ENCODE results near the gene FAF1. TPM values are rescaled to one million over a fixed set of nuclear protein-coding genes. Genes with fewer than 3 reads are reported as not detected.
A peak's percentile ranks its signal among the peaks of the same experiment; 100 is the strongest.
"Not testable (repeated sequence)": the region's sequence is repeated elsewhere in the genome, so short reads cannot be mapped to it uniquely, and the experiment has no call there.

FAF1 gene
- total RNA-seq (10 to 100 TPM; 61.3 to 66.9 TPM), polyA plus RNA-seq (ENCODE audit: insufficient read length in 2 of 2) (10 to 100 TPM; 52.9 to 61.9 TPM)
- long read RNA-seq, donor 1, full-length matches to known transcripts: 7 of 7 reads
- long read RNA-seq, donor 1, partial matches to known transcripts: 0 of 7 reads
- long read RNA-seq, donor 1, other reads (novel, unspliced or antisense): 0 of 7 reads
- long read RNA-seq, donor 2, full-length matches to known transcripts: 2 of 2 reads
- long read RNA-seq, donor 2, partial matches to known transcripts: 0 of 2 reads
- long read RNA-seq, donor 2, other reads (novel, unspliced or antisense): 0 of 2 reads
- long read RNA-seq, donor 3, full-length matches to known transcripts: 3 of 3 reads
- long read RNA-seq, donor 3, partial matches to known transcripts: 0 of 3 reads
- long read RNA-seq, donor 3, other reads (novel, unspliced or antisense): 0 of 3 reads
- long read RNA-seq, donor 4, full-length matches to known transcripts: 5 of 5 reads
- long read RNA-seq, donor 4, partial matches to known transcripts: 0 of 5 reads
- long read RNA-seq, donor 4, other reads (novel, unspliced or antisense): 0 of 5 reads

DNA sequence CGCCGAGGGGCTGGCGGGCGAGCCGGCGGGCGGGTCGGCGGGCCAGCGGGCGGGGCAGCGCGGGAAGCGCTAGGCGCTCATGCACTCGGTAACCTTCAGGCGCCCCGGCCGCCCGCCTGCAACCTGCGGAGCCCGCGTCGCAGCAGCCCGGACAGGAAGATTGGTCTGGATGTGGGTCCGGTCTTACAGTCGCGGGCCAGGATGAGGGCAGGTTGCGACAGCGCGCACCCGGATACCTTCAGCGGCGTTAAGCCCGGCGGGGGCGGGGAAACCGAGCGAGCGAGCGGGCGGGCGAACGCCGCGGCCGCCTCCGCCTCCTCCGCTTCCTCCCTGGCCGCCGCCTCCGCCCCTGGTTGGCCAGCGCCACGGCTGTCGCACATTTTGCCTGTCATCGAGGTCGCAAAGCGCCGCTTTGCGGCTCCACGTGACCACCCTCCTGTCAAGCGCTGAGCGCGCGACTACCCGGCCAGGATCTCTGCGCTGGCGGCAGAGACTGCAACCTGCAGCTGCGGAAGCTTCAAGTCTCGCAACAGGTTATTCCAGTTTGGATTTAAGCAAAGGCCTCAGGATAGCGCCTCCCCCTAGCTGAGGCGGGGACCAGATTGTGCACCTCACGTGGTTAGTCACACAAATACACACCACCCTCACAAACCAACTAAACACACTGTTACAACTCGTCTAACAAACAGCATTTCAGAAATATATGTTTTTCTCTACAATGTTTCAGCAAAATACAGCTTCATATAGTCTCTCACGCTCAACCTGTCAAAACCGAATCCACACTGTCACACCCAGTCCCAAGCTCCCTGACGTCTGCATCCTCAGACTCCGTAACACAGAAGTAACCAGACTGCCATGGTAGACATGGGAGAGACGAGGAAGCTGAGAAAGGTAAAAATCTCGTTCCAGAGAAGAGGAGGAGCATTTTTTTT lies at the start of gene FAF1:
FAF1 (minus strand) TSS at position 355 of the 932 bp plus-strand sequence. CDS start 456 bp downstream, outside the sequence.
- under 1% methylated on average over 75 of the region's 80 CpGs for WGBS (ENCODE audit: insufficient coverage)
- Histone ChIP-seq H3K4me3 (ENCODE audit: low read depth, low read length) (peak within 1 kb of the TSS; percentile 78), H3K27me3 (ENCODE audit: control insufficient read depth, insufficient read depth, low read length) (no peaks in the 10 kb centered on the region), H3K4me1 (ENCODE audit: control insufficient read depth, insufficient read depth, low read length) (no peaks in the 10 kb centered on the region), H3K36me3 (ENCODE audit: control insufficient read depth, insufficient read depth, low read length) (no peaks in the 10 kb centered on the region), H3K9me3 (ENCODE audit: control insufficient read depth, insufficient read depth, low read length) (no peaks in the 10 kb centered on the region), H3K27ac (ENCODE audit: low read depth, low read length) (peak within 1 kb of the TSS; percentile 78)
- DNase-seq (ENCODE audit: low read depth in 4 of 6, low spot score in 6 of 6): peak; percentile 89 to 99 (median 94)

DNA sequence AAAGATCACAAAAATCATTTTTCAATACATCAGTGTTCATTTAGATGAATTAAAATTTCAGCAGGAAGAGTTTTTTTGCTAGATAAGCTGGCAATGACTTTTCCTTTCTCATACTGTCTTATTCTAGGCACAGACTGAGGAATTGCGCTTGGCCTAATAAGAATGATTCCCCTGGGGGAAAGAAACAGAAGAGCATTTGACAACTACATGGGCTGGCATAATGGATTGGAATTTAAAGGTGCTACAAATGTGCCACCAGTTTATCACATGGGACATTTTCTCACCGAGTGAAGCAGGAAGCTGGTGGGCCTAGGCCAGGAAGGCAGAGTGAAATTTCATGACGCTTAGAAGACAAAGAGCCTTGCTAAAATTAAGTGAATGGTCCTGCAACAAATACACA lies 49.3 kb upstream of the FAF1 start:
- Histone ChIP-seq H3K27ac (ENCODE audit: low read depth, low read length) (no peak overlapping the region), H3K9me3 (ENCODE audit: control insufficient read depth, insufficient read depth, low read length) (no peaks in the 10 kb centered on the region), H3K4me3 (ENCODE audit: low read depth, low read length) (no peak overlapping the region), H3K4me1 (ENCODE audit: control insufficient read depth, insufficient read depth, low read length) (no peaks in the 10 kb centered on the region), H3K27me3 (ENCODE audit: control insufficient read depth, insufficient read depth, low read length) (no peaks in the 10 kb centered on the region), H3K36me3 (ENCODE audit: control insufficient read depth, insufficient read depth, low read length) (no peaks in the 10 kb centered on the region)
- peak in 1 of 6 donors; percentile 3 for DNase-seq (ENCODE audit: low read depth in 4 of 6, low spot score in 6 of 6)
- WGBS (ENCODE audit: insufficient coverage): 67% methylated on average over 1 of the region's 3 CpGs

DNA sequence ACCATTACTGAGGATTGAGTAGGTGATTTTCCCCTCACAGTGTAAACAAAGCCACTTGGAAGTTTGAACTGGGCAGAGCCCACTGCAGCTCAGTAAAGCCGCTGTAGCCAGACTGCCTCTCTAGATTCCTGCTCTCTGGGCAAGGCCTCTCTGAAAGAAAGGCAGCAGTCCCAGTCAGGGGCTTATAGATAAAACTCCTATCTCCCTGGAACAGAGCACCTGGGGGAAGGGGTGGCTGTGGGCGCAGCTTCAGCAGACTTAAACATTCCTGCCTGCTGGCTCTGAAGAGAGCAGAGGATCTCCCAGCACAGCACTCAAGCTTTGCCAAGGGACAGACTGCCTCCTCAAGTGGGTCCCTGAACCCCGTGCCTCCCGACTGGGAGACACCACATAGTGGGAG lies 45.5 kb upstream of the FAF1 start:
- H3K27ac ChIP-seq (ENCODE audit: low read depth, low read length); H3K9me3 ChIP-seq (ENCODE audit: control insufficient read depth, insufficient read depth, low read length); H3K36me3 ChIP-seq (ENCODE audit: control insufficient read depth, insufficient read depth, low read length); H3K4me3 ChIP-seq (ENCODE audit: low read depth, low read length); H3K4me1 ChIP-seq (ENCODE audit: control insufficient read depth, insufficient read depth, low read length); H3K27me3 ChIP-seq (ENCODE audit: control insufficient read depth, insufficient read depth, low read length); DNase-seq (ENCODE audit: low read depth in 4 of 6, low spot score in 6 of 6): not testable (repeated sequence)
- 84% methylated on average over 4 of the region's 4 CpGs for WGBS (ENCODE audit: insufficient coverage)

DNA sequence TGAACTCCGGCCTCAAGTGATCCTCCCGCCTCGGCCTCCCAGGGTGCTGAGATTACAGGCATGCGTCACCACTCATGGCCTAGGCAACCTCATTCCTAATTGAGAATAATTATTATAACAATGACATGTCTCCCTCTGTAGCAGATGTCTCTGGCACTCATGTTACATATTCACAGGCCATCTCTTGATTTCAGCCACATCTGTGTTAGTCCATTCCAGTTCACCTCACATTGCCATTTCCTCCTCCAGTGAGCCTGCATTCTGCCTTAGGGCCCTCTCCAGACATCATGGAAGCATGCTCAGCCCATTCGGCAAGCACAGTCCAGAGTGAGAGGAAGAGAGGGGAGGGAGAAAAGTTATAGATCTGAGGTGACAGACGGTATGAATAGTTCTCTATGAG lies 42.4 kb upstream of the FAF1 start:
- WGBS (ENCODE audit: insufficient coverage): 79% methylated on average over 2 of the region's 6 CpGs
- no peak for DNase-seq (ENCODE audit: low read depth in 4 of 6, low spot score in 6 of 6)

DNA sequence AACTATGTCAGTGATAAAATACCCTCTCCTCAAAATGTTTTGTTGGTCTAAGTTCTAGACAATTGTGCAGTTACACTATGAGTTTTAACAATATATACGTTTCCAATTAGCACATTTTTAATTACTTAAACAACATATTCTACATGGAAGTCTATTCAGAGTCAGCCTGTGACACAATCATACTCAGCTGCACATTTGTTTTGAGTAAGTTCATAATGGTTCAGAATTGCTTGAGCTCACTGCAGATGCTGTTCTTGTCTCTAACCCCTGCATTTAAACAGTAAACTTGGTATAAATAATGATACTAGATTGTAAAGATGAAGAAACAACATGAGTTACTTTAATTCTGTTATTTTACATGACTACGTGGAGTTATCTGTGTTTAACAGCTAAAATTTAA lies 40.6 kb upstream of the FAF1 start:
- DNase-seq (ENCODE audit: low read depth in 4 of 6, low spot score in 6 of 6): no peak
- no peaks in the 10 kb centered on the region for H3K36me3 ChIP-seq (ENCODE audit: control insufficient read depth, insufficient read depth, low read length)
- no peak overlapping the region for H3K4me3 ChIP-seq (ENCODE audit: low read depth, low read length)
- no peaks in the 10 kb centered on the region for H3K4me1 ChIP-seq (ENCODE audit: control insufficient read depth, insufficient read depth, low read length)
- H3K9me3 ChIP-seq (ENCODE audit: control insufficient read depth, insufficient read depth, low read length): no peaks in the 10 kb centered on the region
- no peaks in the 10 kb centered on the region for H3K27me3 ChIP-seq (ENCODE audit: control insufficient read depth, insufficient read depth, low read length)
- no peak overlapping the region for H3K27ac ChIP-seq (ENCODE audit: low read depth, low read length)
- WGBS (ENCODE audit: insufficient coverage): no CpG with 5 or more reads among the region's 2 CpGs

More for the DNA sequence above, 42.4 kb upstream of the FAF1 start:
- Histone ChIP-seq H3K27me3 (ENCODE audit: control insufficient read depth, insufficient read depth, low read length) (no peaks in the 10 kb centered on the region), H3K27ac (ENCODE audit: low read depth, low read length) (no peak overlapping the region), H3K36me3 (ENCODE audit: control insufficient read depth, insufficient read depth, low read length) (no peaks in the 10 kb centered on the region), H3K9me3 (ENCODE audit: control insufficient read depth, insufficient read depth, low read length) (no peaks in the 10 kb centered on the region), H3K4me1 (ENCODE audit: control insufficient read depth, insufficient read depth, low read length) (no peaks in the 10 kb centered on the region), H3K4me3 (ENCODE audit: low read depth, low read length) (no peak overlapping the region)

DNA sequence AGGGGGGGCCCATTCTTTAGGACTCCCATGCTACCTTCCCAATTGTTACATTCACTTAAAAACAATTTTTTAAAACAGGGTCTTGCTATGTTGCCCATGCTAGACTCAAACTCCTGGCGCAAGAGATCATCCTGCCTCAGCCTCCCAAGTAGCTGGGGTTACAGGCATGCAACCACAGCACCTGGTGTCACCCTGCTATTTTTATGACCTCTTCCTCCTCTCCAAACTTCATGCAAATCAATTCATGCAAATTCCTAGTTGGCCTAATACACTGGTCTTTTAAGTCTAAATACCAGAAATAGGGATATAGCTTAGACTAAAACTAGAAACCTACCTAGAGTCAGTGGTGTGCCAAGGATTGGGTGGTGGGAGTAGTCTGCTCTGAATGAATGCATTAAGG lies 40.1 kb upstream of the FAF1 start:
- Histone ChIP-seq H3K4me1 (ENCODE audit: control insufficient read depth, insufficient read depth, low read length) (no peaks in the 10 kb centered on the region), H3K36me3 (ENCODE audit: control insufficient read depth, insufficient read depth, low read length) (no peaks in the 10 kb centered on the region), H3K27me3 (ENCODE audit: control insufficient read depth, insufficient read depth, low read length) (no peaks in the 10 kb centered on the region), H3K9me3 (ENCODE audit: control insufficient read depth, insufficient read depth, low read length) (no peaks in the 10 kb centered on the region), H3K27ac (ENCODE audit: low read depth, low read length) (no peak overlapping the region), H3K4me3 (ENCODE audit: low read depth, low read length) (no peak overlapping the region)
- 100% methylated on average over 1 of the region's 1 CpG for WGBS (ENCODE audit: insufficient coverage)
- DNase-seq (ENCODE audit: low read depth in 4 of 6, low spot score in 6 of 6): no peak

DNA sequence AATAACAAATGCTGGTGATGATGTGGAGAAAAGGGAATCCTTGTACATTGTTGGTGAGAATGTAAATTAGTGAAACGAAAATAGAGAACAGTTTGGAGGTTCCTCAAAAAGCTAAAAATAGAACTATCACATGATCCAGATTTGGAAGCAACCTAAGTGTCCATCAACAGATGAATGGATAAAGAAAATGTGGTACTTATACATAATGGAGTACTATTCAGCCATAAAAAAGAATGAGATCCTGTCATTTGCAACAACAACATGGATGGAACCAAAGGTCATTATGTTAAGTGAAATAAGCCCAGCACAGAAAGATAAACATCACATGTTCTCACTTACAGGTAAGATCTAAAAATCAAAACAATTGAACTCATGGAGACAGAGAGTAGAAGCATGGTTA lies 39.3 kb upstream of the FAF1 start:
- not testable (repeated sequence) for H3K4me1 ChIP-seq (ENCODE audit: control insufficient read depth, insufficient read depth, low read length); H3K36me3 ChIP-seq (ENCODE audit: control insufficient read depth, insufficient read depth, low read length); H3K9me3 ChIP-seq (ENCODE audit: control insufficient read depth, insufficient read depth, low read length); DNase-seq (ENCODE audit: low read depth in 4 of 6, low spot score in 6 of 6); H3K4me3 ChIP-seq (ENCODE audit: low read depth, low read length); H3K27me3 ChIP-seq (ENCODE audit: control insufficient read depth, insufficient read depth, low read length); H3K27ac ChIP-seq (ENCODE audit: low read depth, low read length)
- no CpG with 5 or more reads among the region's 1 CpG for WGBS (ENCODE audit: insufficient coverage)

DNA sequence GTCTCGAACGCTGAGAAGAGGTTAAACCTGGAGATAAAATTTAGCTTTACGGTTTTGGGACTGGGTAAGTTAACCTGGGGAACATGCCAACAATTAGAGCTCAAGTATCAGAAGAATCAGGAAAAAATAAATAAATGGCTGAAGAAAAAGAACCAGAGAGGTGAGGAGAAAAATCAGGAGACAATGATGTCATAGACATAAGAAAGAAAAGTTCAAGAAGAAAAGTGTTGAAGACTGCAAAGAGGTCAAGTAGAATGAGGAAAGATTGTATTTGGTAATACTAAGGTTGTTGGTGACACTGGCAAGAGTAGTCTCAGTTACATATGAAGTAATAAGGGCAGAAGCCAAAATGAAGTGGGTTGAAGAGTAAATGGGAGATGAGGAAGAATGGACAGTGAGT lies 36.0 kb upstream of the FAF1 start:
- Histone ChIP-seq H3K4me3 (ENCODE audit: low read depth, low read length) (no peak overlapping the region), H3K27ac (ENCODE audit: low read depth, low read length) (no peak overlapping the region), H3K27me3 (ENCODE audit: control insufficient read depth, insufficient read depth, low read length) (no peaks in the 10 kb centered on the region), H3K4me1 (ENCODE audit: control insufficient read depth, insufficient read depth, low read length) (no peaks in the 10 kb centered on the region), H3K36me3 (ENCODE audit: control insufficient read depth, insufficient read depth, low read length) (no peaks in the 10 kb centered on the region), H3K9me3 (ENCODE audit: control insufficient read depth, insufficient read depth, low read length) (no peaks in the 10 kb centered on the region)
- DNase-seq (ENCODE audit: low read depth in 4 of 6, low spot score in 6 of 6): no peak
- WGBS (ENCODE audit: insufficient coverage): 88% methylated on average over 3 of the region's 3 CpGs

DNA sequence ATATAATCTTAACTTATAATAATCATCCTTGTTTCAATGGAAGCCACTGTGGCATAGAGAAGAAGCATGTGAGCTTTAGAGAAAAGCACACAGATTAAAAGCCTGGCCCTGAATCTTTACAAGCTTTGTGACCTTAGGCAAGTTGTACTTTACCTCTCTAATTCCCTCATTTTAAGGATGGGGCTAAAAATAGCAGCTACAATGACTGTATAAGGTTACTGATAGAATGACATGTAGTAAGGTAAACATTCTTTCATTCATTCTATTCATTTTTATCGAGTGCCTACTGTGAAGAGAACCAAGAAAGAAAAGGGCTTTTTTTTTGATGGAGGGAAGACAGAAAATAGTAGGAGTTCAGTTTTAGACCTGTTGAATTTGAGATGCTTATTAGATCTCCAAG lies 35.6 kb upstream of the FAF1 start:
- Histone ChIP-seq H3K36me3 (ENCODE audit: control insufficient read depth, insufficient read depth, low read length) (no peaks in the 10 kb centered on the region), H3K9me3 (ENCODE audit: control insufficient read depth, insufficient read depth, low read length) (no peaks in the 10 kb centered on the region), H3K27me3 (ENCODE audit: control insufficient read depth, insufficient read depth, low read length) (no peaks in the 10 kb centered on the region), H3K27ac (ENCODE audit: low read depth, low read length) (no peak overlapping the region), H3K4me3 (ENCODE audit: low read depth, low read length) (no peak overlapping the region), H3K4me1 (ENCODE audit: control insufficient read depth, insufficient read depth, low read length) (no peaks in the 10 kb centered on the region)
- no peak for DNase-seq (ENCODE audit: low read depth in 4 of 6, low spot score in 6 of 6)
- no CpG with 5 or more reads among the region's 1 CpG for WGBS (ENCODE audit: insufficient coverage)

Data from spinal cord (tissue), 10 donors.